Panc1 (cell line): ENCODE data around the gene ITPRID2. TPM values are rescaled to one million over a fixed set of nuclear protein-coding genes. Genes with fewer than 3 reads are reported as not detected.

Experiments
- ATAC-seq: fragments of 200-7000 bp; cut with Tn5 transposase; 2 replicates; pipeline ENCODE4 v1.9.1; 2020; ENCODE audit warnings: mild to moderate bottlenecking, moderate library complexity
- BruUV-seq: library from RNA; stranded (reverse); fragments of 400-500 nt; replicated peaks from 2 replicates; lab custom pipeline; 2021; lab: Mats Ljungman, UMichigan
- CTCF ChIA-PET: fragments of 300-600 bp; sonication (Branson Sonifier 250); formaldehyde crosslinking; loops from one replicate; lab custom pipeline; 2022; ENCODE audit warnings: antibody characterized with exemption; lab: Charles Lee
- POLR2A ChIA-PET: fragments of 300-600 bp; sonication (Branson Sonifier 250); formaldehyde crosslinking; loops from one replicate; lab custom pipeline; 2022; ENCODE audit warnings: antibody characterized with exemption; lab: Charles Lee
- DNase-seq: peaks from one replicate; pipeline ENCODE4 v3.0.0-alpha.2; 2010; ENCODE audit warnings: low read depth, low spot score
- H3K27ac ChIP-seq: 2 replicates; pipeline ENCODE4 v1.5.1; 2011; ENCODE audit warnings: mild to moderate bottlenecking, low read length, inconsistent platforms
- H3K27me3 ChIP-seq: fragments of 200-500 bp; sonication (Bioruptor generic); 2 replicates; pipeline ENCODE4 v1.6.0; 2014; ENCODE audit warnings: low read length, inconsistent platforms; ENCODE audit not compliant: control insufficient read depth, insufficient read depth
- H3K36me3 ChIP-seq: fragments of 200-500 bp; sonication (Bioruptor generic); 2 replicates; pipeline ENCODE4 v1.5.1; 2014; ENCODE audit warnings: inconsistent platforms, mild to moderate bottlenecking, low read length, moderate library complexity; ENCODE audit not compliant: control insufficient read depth, insufficient read depth
- H3K4me1 ChIP-seq: 2 replicates; pipeline ENCODE4 v1.5.1; 2011; ENCODE audit warnings: inconsistent platforms, mild to moderate bottlenecking, low read length, moderate library complexity; ENCODE audit not compliant: control insufficient read depth, insufficient read depth
- H3K4me3 ChIP-seq, 2 experiments: 2 replicates each; pipeline ENCODE4 v1.5.1; 2011 to 2012; ENCODE audit warnings: low read depth in 2 of 2, low read length in 2 of 2, mild to moderate bottlenecking in 2 of 2, inconsistent platforms in 1 of 2, moderate library complexity in 1 of 2
- H3K9me3 ChIP-seq: fragments of 200-500 bp; sonication (Bioruptor generic); 2 replicates; pipeline ENCODE4 v1.5.1; 2014; ENCODE audit warnings: low read depth, mild to moderate bottlenecking, inconsistent platforms, low read length, moderate library complexity; ENCODE audit not compliant: control insufficient read depth, insufficient read depth
- POLR2AphosphoS5 ChIP-seq: IDR thresholded peaks from 2 replicates; pipeline ENCODE4 v1.6.1; 2012; ENCODE audit warnings: mild to moderate bottlenecking, low read depth, low read length, moderate library complexity
- SIN3A ChIP-seq: IDR thresholded peaks from 2 replicates; pipeline ENCODE4 v1.6.1; 2012; ENCODE audit warnings: low read depth, mild to moderate bottlenecking, low read length, moderate library complexity, borderline replicate concordance; ENCODE audit not compliant: insufficient read depth
- TCF7L2 ChIP-seq: IDR thresholded peaks from 2 replicates; pipeline ENCODE4 v1.6.1; 2011; ENCODE audit warnings: mild to moderate bottlenecking, low read depth, low read length, inconsistent platforms
- in situ Hi-C: cut with HindIII; loops from 2 replicates; pipeline ENCODE4 v1.10.0; 2016; ENCODE audit warnings: low sequenced_read_pairs, low pct_unique_long_range_greater_than_20kb
- intact Hi-C: fragments of 100-400 bp; cut with micrococcal nuclease; formaldehyde crosslinking; loops from one replicate; pipeline ENCODE4 v1.10.0; 2022; ENCODE audit not compliant: unreplicated experiment
- total RNA-seq: library from RNA; stranded (reverse); gene quantifications from one replicate; pipeline ENCODE4 v1.2.1, GENCODE V29; 2021; ENCODE audit not compliant: unreplicated experiment
- TF ChIP-seq, protein P1 (sequence below), 2 experiments: IDR thresholded peaks; 2 replicates each; pipeline ENCODE4 v1.6.1; 2011 to 2012; ENCODE audit warnings: low read depth in 2 of 2, control low read depth in 1 of 2, low read length in 1 of 2, mild to moderate bottlenecking in 1 of 2, moderate library complexity in 1 of 2; ENCODE audit not compliant: insufficient read depth in 1 of 2
- TF ChIP-seq, protein P2 (sequence below): fragments of 450-650 bp; IDR thresholded peaks from 2 replicates; pipeline ENCODE4 v1.5.1; 2017; ENCODE audit warnings: mild to moderate bottlenecking

ITPRID2 gene
- total RNA-seq, 1 experiment from 2014 or later, result 261 TPM

DNA sequence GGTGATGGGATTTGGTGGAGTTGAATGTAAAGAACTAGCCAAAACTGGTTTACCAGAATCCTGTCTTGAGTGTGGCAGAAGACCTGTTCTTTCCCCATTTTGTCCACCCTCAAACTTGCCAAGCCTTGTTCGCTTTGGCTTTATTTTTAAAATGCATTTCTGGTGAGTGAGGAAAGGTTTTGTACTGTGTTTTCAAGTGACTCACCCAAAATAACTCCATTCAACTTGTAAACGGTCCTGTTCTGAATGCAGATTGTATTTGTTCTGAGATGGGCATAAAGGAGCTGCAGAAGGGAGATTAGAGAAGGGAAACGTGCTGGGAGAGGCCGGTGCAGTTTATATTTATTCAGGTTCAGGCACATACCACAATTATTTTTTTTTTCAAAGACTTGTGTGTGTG lies 5.3 kb upstream of the ITPRID2 start:
- BruUV-seq, result no TSS peak
- ATAC-seq, result no peak

DNA sequence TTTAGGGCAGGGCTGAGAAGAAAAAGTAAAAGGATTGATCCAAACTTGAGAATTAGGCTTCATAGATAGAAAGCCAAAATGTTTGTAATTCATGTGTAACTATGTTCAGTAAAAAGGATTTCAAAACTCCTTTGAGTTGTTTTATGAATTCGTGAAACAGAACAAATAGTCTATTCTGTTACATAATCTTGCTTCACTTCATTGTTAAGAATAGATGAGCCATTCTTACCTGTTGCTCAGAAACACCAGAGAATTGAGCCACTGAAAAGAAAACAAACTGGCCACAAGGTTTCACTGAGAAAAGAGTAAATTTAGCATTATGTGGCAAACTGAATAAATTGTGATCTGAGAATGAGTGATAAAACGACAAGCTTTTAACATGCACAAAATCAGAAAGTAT lies 4.5 kb upstream of the ITPRID2 start:
- no TSS peak for BruUV-seq
- no peaks in the 10 kb centered on the region; the same call in 1 of the 2 replicates for H3K36me3 ChIP-seq
- ChIA-PET POLR2A (no interaction called here), CTCF (no interaction called here)
- H3K27ac ChIP-seq, result peak overlapping the region; percentile 24; the same call in 1 of the 2 replicates
- ATAC-seq (no peak), DNase-seq (no peak)
- TF ChIP-seq, protein P1, sequence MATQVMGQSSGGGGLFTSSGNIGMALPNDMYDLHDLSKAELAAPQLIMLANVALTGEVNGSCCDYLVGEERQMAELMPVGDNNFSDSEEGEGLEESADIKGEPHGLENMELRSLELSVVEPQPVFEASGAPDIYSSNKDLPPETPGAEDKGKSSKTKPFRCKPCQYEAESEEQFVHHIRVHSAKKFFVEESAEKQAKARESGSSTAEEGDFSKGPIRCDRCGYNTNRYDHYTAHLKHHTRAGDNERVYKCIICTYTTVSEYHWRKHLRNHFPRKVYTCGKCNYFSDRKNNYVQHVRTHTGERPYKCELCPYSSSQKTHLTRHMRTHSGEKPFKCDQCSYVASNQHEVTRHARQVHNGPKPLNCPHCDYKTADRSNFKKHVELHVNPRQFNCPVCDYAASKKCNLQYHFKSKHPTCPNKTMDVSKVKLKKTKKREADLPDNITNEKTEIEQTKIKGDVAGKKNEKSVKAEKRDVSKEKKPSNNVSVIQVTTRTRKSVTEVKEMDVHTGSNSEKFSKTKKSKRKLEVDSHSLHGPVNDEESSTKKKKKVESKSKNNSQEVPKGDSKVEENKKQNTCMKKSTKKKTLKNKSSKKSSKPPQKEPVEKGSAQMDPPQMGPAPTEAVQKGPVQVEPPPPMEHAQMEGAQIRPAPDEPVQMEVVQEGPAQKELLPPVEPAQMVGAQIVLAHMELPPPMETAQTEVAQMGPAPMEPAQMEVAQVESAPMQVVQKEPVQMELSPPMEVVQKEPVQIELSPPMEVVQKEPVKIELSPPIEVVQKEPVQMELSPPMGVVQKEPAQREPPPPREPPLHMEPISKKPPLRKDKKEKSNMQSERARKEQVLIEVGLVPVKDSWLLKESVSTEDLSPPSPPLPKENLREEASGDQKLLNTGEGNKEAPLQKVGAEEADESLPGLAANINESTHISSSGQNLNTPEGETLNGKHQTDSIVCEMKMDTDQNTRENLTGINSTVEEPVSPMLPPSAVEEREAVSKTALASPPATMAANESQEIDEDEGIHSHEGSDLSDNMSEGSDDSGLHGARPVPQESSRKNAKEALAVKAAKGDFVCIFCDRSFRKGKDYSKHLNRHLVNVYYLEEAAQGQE (IDR thresholded peaks at IDR 0.05; ENCODE audit: insufficient read depth in 1 of 2, low read depth in 2 of 2, low read length in 1 of 2), result no peak
- TF ChIP-seq, protein P2, sequence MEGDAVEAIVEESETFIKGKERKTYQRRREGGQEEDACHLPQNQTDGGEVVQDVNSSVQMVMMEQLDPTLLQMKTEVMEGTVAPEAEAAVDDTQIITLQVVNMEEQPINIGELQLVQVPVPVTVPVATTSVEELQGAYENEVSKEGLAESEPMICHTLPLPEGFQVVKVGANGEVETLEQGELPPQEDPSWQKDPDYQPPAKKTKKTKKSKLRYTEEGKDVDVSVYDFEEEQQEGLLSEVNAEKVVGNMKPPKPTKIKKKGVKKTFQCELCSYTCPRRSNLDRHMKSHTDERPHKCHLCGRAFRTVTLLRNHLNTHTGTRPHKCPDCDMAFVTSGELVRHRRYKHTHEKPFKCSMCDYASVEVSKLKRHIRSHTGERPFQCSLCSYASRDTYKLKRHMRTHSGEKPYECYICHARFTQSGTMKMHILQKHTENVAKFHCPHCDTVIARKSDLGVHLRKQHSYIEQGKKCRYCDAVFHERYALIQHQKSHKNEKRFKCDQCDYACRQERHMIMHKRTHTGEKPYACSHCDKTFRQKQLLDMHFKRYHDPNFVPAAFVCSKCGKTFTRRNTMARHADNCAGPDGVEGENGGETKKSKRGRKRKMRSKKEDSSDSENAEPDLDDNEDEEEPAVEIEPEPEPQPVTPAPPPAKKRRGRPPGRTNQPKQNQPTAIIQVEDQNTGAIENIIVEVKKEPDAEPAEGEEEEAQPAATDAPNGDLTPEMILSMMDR, result no peak
- TF ChIP-seq SIN3A (no peak), TCF7L2 (no peak), POLR2AphosphoS5 (no peak)
- H3K9me3 ChIP-seq, result no peaks in the 10 kb centered on the region
- H3K4me1 ChIP-seq, result peaks cover 30% of the 10 kb centered on the region
- in situ Hi-C loops (no loop called here), intact Hi-C loops (no loop called here)
- no peak overlapping the region for H3K4me3 ChIP-seq
- H3K27me3 ChIP-seq, result no peaks in the 10 kb centered on the region

More for the DNA sequence above, 5.3 kb upstream of the ITPRID2 start:
- ChIA-PET POLR2A (interaction anchor here (0.6 kb wide), 1 partner anchor 9 kb away, joined by 3 read pairs; no protein-coding TSS in a partner anchor), CTCF (no interaction called here)
- TF ChIP-seq SIN3A (no peak), TCF7L2 (no peak), POLR2AphosphoS5 (no peak)
- TF ChIP-seq, protein P2, result no peak
- TF ChIP-seq, protein P1 (IDR thresholded peaks at IDR 0.05; ENCODE audit: insufficient read depth in 1 of 2, low read depth in 2 of 2, low read length in 1 of 2), result no peak
- peak overlapping the region; percentile 60; the same call in 1 of the 2 replicates for H3K27ac ChIP-seq
- H3K4me1 ChIP-seq, result peaks cover 30% of the 10 kb centered on the region
- H3K27me3 ChIP-seq, result no peaks in the 10 kb centered on the region
- H3K9me3 ChIP-seq, result no peaks in the 10 kb centered on the region
- intact Hi-C loops, result no loop called here
- DNase-seq, result no peak
- in situ Hi-C loops, result no loop called here
- no peaks in the 10 kb centered on the region for H3K36me3 ChIP-seq
- H3K4me3 ChIP-seq, result no peak overlapping the region
